Hepatocyte (in vitro differentiated cells): ENCODE results near the gene RAP1A.

Experiments
- CTCF ChIP-seq: fragments of 200-600 bp; sonication (generic); IDR thresholded peaks from 2 replicates; pipeline ENCODE4 v1.5.1; 2016; ENCODE audit warnings: antibody characterized with exemption, mild to moderate bottlenecking; ENCODE audit not compliant: poor library complexity
- EZH2 ChIP-seq: fragments of 200-600 bp; sonication (generic); IDR thresholded peaks from 2 replicates; pipeline ENCODE4 v1.6.1; 2016; ENCODE audit warnings: antibody characterized with exemption, mild to moderate bottlenecking, borderline replicate concordance

- TF ChIP-seq CTCF (no peak), EZH2 (no peak)
These were observed 36.7 kb upstream of the RAP1A start for GRCh38 chr1:111582644-111583618.
